Smooth muscle cell (in vitro differentiated cells): ENCODE results near the gene TRMU. TPM values are rescaled to one million over a fixed set of nuclear protein-coding genes. Genes with fewer than 3 reads are reported as not detected.
"Not testable (repeated sequence)": the region's sequence is repeated elsewhere in the genome, so short reads cannot be mapped to it uniquely, and the experiment has no call there.

Experiments used
- DNase-seq: peaks from one replicate; lab custom pipeline; 2025; ENCODE audit not compliant: unreplicated experiment; lab: John Stamatoyannopoulos, UW
- H2AFZ ChIP-seq: fragments of 200-600 bp; sonication (generic); 2 replicates; pipeline ENCODE4 v1.6.0; 2016; ENCODE audit warnings: antibody characterized with exemption, low read depth, mild to moderate bottlenecking
- H3F3A ChIP-seq: fragments of 200-600 bp; sonication (generic); 2 replicates; pipeline ENCODE4 v1.6.0; 2017; ENCODE audit warnings: antibody characterized with exemption, low read depth
- H3K27ac ChIP-seq: fragments of 200-600 bp; sonication (generic); 2 replicates; pipeline ENCODE4 v1.5.1; 2016; ENCODE audit warnings: low read depth, mild to moderate bottlenecking
- H3K27me3 ChIP-seq: fragments of 200-600 bp; sonication (generic); 2 replicates; pipeline ENCODE4 v1.6.1; 2016; ENCODE audit warnings: low read depth, mild to moderate bottlenecking
- H3K36me3 ChIP-seq: fragments of 200-600 bp; sonication (generic); 2 replicates; pipeline ENCODE4 v1.5.1; 2016; ENCODE audit warnings: low read depth
- H3K4me1 ChIP-seq: fragments of 200-600 bp; sonication (generic); 2 replicates; pipeline ENCODE4 v1.5.1; 2016; ENCODE audit warnings: low read depth
- H3K4me2 ChIP-seq: fragments of 200-600 bp; sonication (generic); 2 replicates; pipeline ENCODE4 v1.6.0; 2016; ENCODE audit warnings: mild to moderate bottlenecking
- H3K4me3 ChIP-seq: fragments of 200-600 bp; sonication (generic); 2 replicates; pipeline ENCODE4 v1.5.1; 2016; ENCODE audit warnings: mild to moderate bottlenecking
- H3K79me2 ChIP-seq: fragments of 200-600 bp; sonication (generic); 2 replicates; pipeline ENCODE4 v1.6.0; 2016; ENCODE audit warnings: low read depth, mild to moderate bottlenecking
- H3K9ac ChIP-seq: fragments of 200-600 bp; sonication (generic); 2 replicates; pipeline ENCODE4 v1.6.0; 2016; ENCODE audit warnings: low read depth
- H3K9me3 ChIP-seq: fragments of 200-600 bp; sonication (generic); replicated peaks from 2 replicates; pipeline ENCODE4 v1.5.1; 2016; ENCODE audit warnings: low read depth
- H4K20me1 ChIP-seq: fragments of 200-600 bp; sonication (generic); 2 replicates; pipeline ENCODE4 v1.6.0; 2016; ENCODE audit warnings: low read depth
- CTCF ChIP-seq: fragments of 200-600 bp; sonication (generic); IDR thresholded peaks from 2 replicates; pipeline ENCODE4 v1.5.1; 2017; ENCODE audit warnings: borderline replicate concordance, mild to moderate bottlenecking, antibody characterized with exemption; ENCODE audit not compliant: insufficient read depth, poor library complexity, severe bottlenecking
- WGBS: methylation state at CpG from one replicate; pipeline ENCODE4 v1.1.7; 2016; ENCODE audit warnings: low lambda C conversion rate; 5-methylcytosine and 5-hydroxymethylcytosine counted together
- polyA plus RNA-seq: library from polyadenylated mRNA; unstranded; fragments of >200 nt; fragmentation: Nextera tagmentation; extraction: Ambion mirVana; gene quantifications from 2 replicates; pipeline ENCODE4 v1.2.1, GENCODE V29; 2016
- total RNA-seq: library from RNA; depleted of rRNA; stranded (reverse); fragments of >200 nt; gene quantifications from 2 replicates; pipeline ENCODE4 v1.2.3, GENCODE V29; 2014

The TRMU gene
- total and polyA plus RNA-seq, 2 experiments from 2014 or later: 15.8 to 20.5 TPM

GRCh38 chr22:46402505-46402904 lies 67.0 kb downstream of the TRMU start:
- no peak for TF ChIP-seq CTCF
- Histone ChIP-seq H2AFZ (no peak overlapping the region), H4K20me1 (no peaks in the 10 kb centered on the region), H3K27ac (no peak overlapping the region), H3K79me2 (no peaks in the 10 kb centered on the region), H3K4me3 (no peak overlapping the region), H3K36me3 (no peaks in the 10 kb centered on the region), H3K27me3 (no peaks in the 10 kb centered on the region), H3K9me3 (no peaks in the 10 kb centered on the region), H3F3A (no peaks in the 10 kb centered on the region), H3K4me1 (no peaks in the 10 kb centered on the region), H3K4me2 (no peak overlapping the region), H3K9ac (no peak overlapping the region)
- WGBS: 91% methylated on average over 2 of the region's 2 CpGs
- no peak for DNase-seq

GRCh38 chr22:46403880-46404279 lies 68.4 kb downstream of the TRMU start:
- H3K27ac ChIP-seq, H3F3A ChIP-seq, H2AFZ ChIP-seq, H3K9ac ChIP-seq, H3K79me2 ChIP-seq, H3K27me3 ChIP-seq, H3K4me2 ChIP-seq, DNase-seq, H3K4me1 ChIP-seq, H3K36me3 ChIP-seq, H3K4me3 ChIP-seq, H4K20me1 ChIP-seq, H3K9me3 ChIP-seq: not testable (repeated sequence)
- WGBS: 89% methylated on average over 7 of the region's 7 CpGs

GRCh38 chr22:46405901-46406300 lies 70.4 kb downstream of the TRMU start:
- Histone ChIP-seq H3K9ac (no peak overlapping the region), H3F3A (no peaks in the 10 kb centered on the region), H3K4me1 (no peaks in the 10 kb centered on the region), H3K27me3 (no peaks in the 10 kb centered on the region), H3K4me2 (no peak overlapping the region), H3K4me3 (no peak overlapping the region), H2AFZ (no peak overlapping the region), H3K79me2 (no peaks in the 10 kb centered on the region), H3K36me3 (no peaks in the 10 kb centered on the region), H3K27ac (no peak overlapping the region), H4K20me1 (no peaks in the 10 kb centered on the region), H3K9me3 (no peaks in the 10 kb centered on the region)
- no peak for TF ChIP-seq CTCF
- 90% methylated on average over 4 of the region's 4 CpGs for WGBS
- DNase-seq: no peak

GRCh38 chr22:46406349-46406748 lies 70.8 kb downstream of the TRMU start:
- no peaks in the 10 kb centered on the region for H3K9me3 ChIP-seq
- no peak overlapping the region for H3K27ac ChIP-seq
- H2AFZ ChIP-seq: no peak overlapping the region
- H3K36me3 ChIP-seq: no peaks in the 10 kb centered on the region
- WGBS: 76% methylated on average over 8 of the region's 8 CpGs
- no peak for TF ChIP-seq CTCF
- H3K9ac ChIP-seq: no peak overlapping the region
- no peaks in the 10 kb centered on the region for H3K79me2 ChIP-seq
- no peaks in the 10 kb centered on the region for H4K20me1 ChIP-seq
- no peak overlapping the region for H3K4me2 ChIP-seq
- H3K4me3 ChIP-seq: no peak overlapping the region
- no peaks in the 10 kb centered on the region for H3K4me1 ChIP-seq
- no peak for DNase-seq
- H3K27me3 ChIP-seq: no peaks in the 10 kb centered on the region
- H3F3A ChIP-seq: no peaks in the 10 kb centered on the region
